Prostate gland (tissue), 2 donors: ENCODE measurements around the gene PCDHGC3.
A peak's percentile ranks its signal among the peaks of the same experiment; 100 is the strongest.

Experiments used
- POLR2A ChIP-seq: fragments of 450-650 bp; IDR thresholded peaks from one replicate; pipeline ENCODE4 v1.6.1; 2016; ENCODE audit warnings: antibody characterized with exemption, mild to moderate bottlenecking
- POLR2AphosphoS5 ChIP-seq: sonication (generic); formaldehyde crosslinking; IDR thresholded peaks from one replicate; pipeline ENCODE4 v1.6.1; 2017; ENCODE audit warnings: antibody characterized with exemption
- TF ChIP-seq, protein P1 (sequence below), 4 experiments: fragments of 200-600 bp in 2 of 4; fragments of 450-650 bp in 2 of 4; sonication (generic) in 2 of 4; IDR thresholded peaks; 1 replicate in 3 of 4; 2 replicates in 1 of 4; pipeline ENCODE4 v1.5.1; 2016 to 2019; ENCODE audit warnings: antibody characterized with exemption in 4 of 4, mild to moderate bottlenecking in 2 of 4, moderate library complexity in 2 of 4

DNA sequence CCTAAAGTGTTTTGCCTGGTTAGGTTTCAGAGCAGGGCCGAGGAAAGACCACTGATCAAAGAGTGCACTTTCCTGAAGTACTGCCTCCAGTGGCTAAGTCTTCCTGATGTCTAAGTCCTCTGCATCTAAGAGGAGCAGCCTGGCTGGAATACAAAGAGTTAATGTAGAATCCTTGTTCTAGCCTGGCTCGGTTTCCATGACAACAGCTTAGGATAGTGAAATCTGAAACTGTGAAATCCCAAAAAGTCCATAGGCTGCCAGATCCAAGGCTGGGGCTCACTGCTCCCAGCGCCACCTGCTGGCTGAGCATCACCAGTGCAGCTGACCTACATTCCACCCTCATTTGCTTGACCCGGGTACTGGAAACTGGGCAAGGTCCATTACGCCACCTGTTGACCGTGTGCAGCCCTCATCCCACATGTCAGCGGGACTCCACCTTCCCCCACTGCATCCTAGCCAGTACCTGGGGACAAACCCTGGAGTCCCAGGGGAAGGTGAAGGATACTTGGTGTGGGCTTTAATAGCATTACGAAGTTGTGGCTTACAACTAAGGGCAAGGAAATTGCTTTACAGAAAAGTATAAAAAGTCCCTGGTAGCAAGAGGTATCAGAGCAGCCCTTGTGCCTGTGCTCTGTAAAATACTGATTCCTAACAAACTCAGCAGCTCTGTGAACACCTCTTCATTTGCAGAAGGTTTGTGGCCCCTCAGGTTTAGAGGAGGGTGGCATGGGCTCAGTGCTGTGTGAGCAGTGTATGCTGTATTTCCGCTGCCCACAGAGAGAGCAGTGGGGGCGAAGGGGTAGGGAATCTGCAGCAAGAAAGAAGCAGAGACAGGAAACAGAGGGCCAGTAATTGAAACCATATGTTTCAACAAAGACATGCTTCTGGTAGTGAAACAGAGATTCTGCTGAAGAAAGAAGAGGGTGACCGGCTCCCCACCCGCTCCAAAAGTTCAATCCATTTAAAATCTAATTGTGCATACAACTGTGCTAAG lies 49.1 kb downstream of the PCDHGC3 start:
- no peak for TF ChIP-seq POLR2A
- TF ChIP-seq, protein P1, sequence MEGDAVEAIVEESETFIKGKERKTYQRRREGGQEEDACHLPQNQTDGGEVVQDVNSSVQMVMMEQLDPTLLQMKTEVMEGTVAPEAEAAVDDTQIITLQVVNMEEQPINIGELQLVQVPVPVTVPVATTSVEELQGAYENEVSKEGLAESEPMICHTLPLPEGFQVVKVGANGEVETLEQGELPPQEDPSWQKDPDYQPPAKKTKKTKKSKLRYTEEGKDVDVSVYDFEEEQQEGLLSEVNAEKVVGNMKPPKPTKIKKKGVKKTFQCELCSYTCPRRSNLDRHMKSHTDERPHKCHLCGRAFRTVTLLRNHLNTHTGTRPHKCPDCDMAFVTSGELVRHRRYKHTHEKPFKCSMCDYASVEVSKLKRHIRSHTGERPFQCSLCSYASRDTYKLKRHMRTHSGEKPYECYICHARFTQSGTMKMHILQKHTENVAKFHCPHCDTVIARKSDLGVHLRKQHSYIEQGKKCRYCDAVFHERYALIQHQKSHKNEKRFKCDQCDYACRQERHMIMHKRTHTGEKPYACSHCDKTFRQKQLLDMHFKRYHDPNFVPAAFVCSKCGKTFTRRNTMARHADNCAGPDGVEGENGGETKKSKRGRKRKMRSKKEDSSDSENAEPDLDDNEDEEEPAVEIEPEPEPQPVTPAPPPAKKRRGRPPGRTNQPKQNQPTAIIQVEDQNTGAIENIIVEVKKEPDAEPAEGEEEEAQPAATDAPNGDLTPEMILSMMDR (IDR thresholded peaks at IDR 0.05): peak; percentile 97 to 99 (median 99)
- TF ChIP-seq POLR2AphosphoS5: peak; percentile 79
